GM23248 (cell line): ENCODE data around the gene NUP133. TPM values are rescaled to one million over a fixed set of nuclear protein-coding genes. Genes with fewer than 3 reads are reported as not detected.

Experiments used
- DNase-seq: peaks from one replicate; pipeline ENCODE4 v3.0.0-alpha.2; 2015
- H2AFZ ChIP-seq: fragments of 200-600 bp; sonication (generic); 2 replicates; pipeline ENCODE4 v1.6.1; 2016; ENCODE audit warnings: antibody characterized with exemption
- H3F3A ChIP-seq: fragments of 200-600 bp; sonication (generic); 2 replicates; pipeline ENCODE4 v1.6.1; 2016; ENCODE audit warnings: mild to moderate bottlenecking, antibody characterized with exemption, mixed run types; ENCODE audit not compliant: insufficient read depth
- H3K27ac ChIP-seq: fragments of 200-600 bp; sonication (generic); 2 replicates; pipeline ENCODE4 v1.5.1; 2016; ENCODE audit warnings: mild to moderate bottlenecking
- H3K27me3 ChIP-seq: fragments of 200-600 bp; sonication (generic); replicated peaks from 2 replicates; pipeline ENCODE4 v1.6.1; 2016; ENCODE audit warnings: mild to moderate bottlenecking; ENCODE audit not compliant: insufficient read depth
- H3K36me3 ChIP-seq: fragments of 200-600 bp; sonication (generic); 2 replicates; pipeline ENCODE4 v1.6.1; 2016; ENCODE audit warnings: low read depth, mild to moderate bottlenecking
- H3K4me1 ChIP-seq: fragments of 200-600 bp; sonication (generic); 2 replicates; pipeline ENCODE4 v1.6.1; 2016; ENCODE audit warnings: mild to moderate bottlenecking; ENCODE audit not compliant: insufficient read depth
- H3K4me2 ChIP-seq: fragments of 200-600 bp; sonication (generic); one replicate; pipeline ENCODE4 v1.6.1; 2016; ENCODE audit warnings: mild to moderate bottlenecking; ENCODE audit not compliant: unreplicated experiment
- H3K4me3 ChIP-seq: fragments of 200-600 bp; sonication (generic); 2 replicates; pipeline ENCODE4 v1.5.1; 2016; ENCODE audit warnings: mild to moderate bottlenecking
- H3K79me2 ChIP-seq: fragments of 200-600 bp; sonication (generic); 2 replicates; pipeline ENCODE4 v1.6.1; 2016; ENCODE audit warnings: mild to moderate bottlenecking; ENCODE audit not compliant: insufficient read depth
- H3K9ac ChIP-seq: fragments of 200-600 bp; sonication (generic); 2 replicates; pipeline ENCODE4 v1.6.1; 2016; ENCODE audit warnings: mild to moderate bottlenecking
- H3K9me2 ChIP-seq: fragments of 200-600 bp; sonication (generic); 2 replicates; pipeline ENCODE4 v1.6.1; 2016; ENCODE audit warnings: mixed run types, mild to moderate bottlenecking, moderate library complexity; ENCODE audit not compliant: insufficient read depth
- H3K9me3 ChIP-seq: fragments of 200-600 bp; sonication (generic); one replicate; pipeline ENCODE4 v1.6.1; 2017; ENCODE audit warnings: low read depth
- H4K20me1 ChIP-seq: fragments of 200-600 bp; sonication (generic); 2 replicates; pipeline ENCODE4 v1.6.0; 2016; ENCODE audit not compliant: insufficient read depth
- EZH2 ChIP-seq: fragments of 200-600 bp; sonication (generic); IDR thresholded peaks from 2 replicates; pipeline ENCODE4 v1.6.1; 2018; ENCODE audit warnings: antibody characterized with exemption, mild to moderate bottlenecking; ENCODE audit not compliant: insufficient read depth, poor library complexity, severe bottlenecking
- EZH2phosphoT487 ChIP-seq: fragments of 200-600 bp; sonication (generic); IDR thresholded peaks from 2 replicates; pipeline ENCODE4 v1.6.1; 2018; ENCODE audit warnings: antibody characterized with exemption, moderate library complexity, mild to moderate bottlenecking, low read depth; ENCODE audit not compliant: insufficient read depth
- WGBS, 2 experiments: methylation state at CpG; one replicate each; pipeline ENCODE4 v1.1.6; 2015 to 2017; ENCODE audit warnings: low lambda C conversion rate in 2 of 2, low coverage in 1 of 2; ENCODE audit errors: missing lambda C conversion rate in 2 of 2; 5-methylcytosine and 5-hydroxymethylcytosine counted together
- in situ Hi-C: fragments of 300-500 bp; cut with MboI; formaldehyde crosslinking; loops from 2 replicates; pipeline ENCODE4 v1.15.0; 2020
- polyA plus RNA-seq: library from polyadenylated mRNA; unstranded; fragments of >200 nt; fragmentation: Nextera tagmentation; extraction: Ambion mirVana; gene quantifications from 2 replicates; pipeline ENCODE4 v1.2.1, GENCODE V29; 2016
- small RNA-seq: library from RNA; depleted of rRNA; stranded (forward); fragments of <200 nt; gene quantifications from one replicate; pipeline ENCODE3, GENCODE V24; 2014; ENCODE audit warnings: low read depth, low replicate concordance
- total RNA-seq: library from RNA; depleted of rRNA; stranded (reverse); fragments of >200 nt; shearing (Covaris generic); gene quantifications from 2 replicates; pipeline ENCODE4 v1.2.3, GENCODE V29; 2014; rRNA removed

The NUP133 gene
- total and polyA plus RNA-seq, 2 experiments from 2014 or later = 16.7 to 29.1 TPM

DNA sequence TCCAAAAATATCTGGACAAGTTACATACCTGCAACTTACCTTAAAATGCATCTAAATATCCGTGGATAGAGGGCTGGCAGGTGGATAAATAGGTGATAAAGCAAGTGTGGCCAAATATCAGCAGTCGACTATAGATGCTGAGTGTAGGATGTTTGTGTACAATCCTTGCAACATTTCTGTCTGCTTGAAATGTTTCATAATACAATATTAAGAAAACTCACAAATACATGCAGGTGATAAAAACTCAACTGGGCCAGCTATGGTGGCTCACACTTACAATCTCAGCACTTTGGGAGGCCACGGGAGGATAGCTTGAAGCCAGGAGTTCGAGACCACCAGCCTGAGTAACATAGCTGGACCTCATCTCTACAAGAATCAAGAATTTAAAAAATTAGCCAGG lies 115.2 kb downstream of the NUP133 start:
- Histone ChIP-seq H3K9me3 (no peaks in the 10 kb centered on the region), H3K27ac (no peak overlapping the region), H3K9me2 (no peaks in the 10 kb centered on the region), H3K9ac (no peak overlapping the region), H3F3A (peaks cover 13% of the 10 kb centered on the region; the same call in 1 of the 2 replicates), H3K36me3 (no peaks in the 10 kb centered on the region), H3K27me3 (peaks cover 14% of the 10 kb centered on the region; the same call in 1 of the 2 replicates), H3K4me1 (peaks cover 8% of the 10 kb centered on the region), H4K20me1 (no peaks in the 10 kb centered on the region), H3K4me3 (no peak overlapping the region), H3K79me2 (no peaks in the 10 kb centered on the region), H2AFZ (no peak overlapping the region), H3K4me2 (no peak overlapping the region)
- WGBS, 2 experiments = 56 to 59% methylated on average over 4 of the region's 4 CpGs
- DNase-seq = no peak
- TF ChIP-seq EZH2phosphoT487 (no peak), EZH2 (no peak)
- in situ Hi-C loops = no loop called here

Small RNA genes within 50 kb of the gene (small RNA-seq; reads per million reads assigned to genes)
- gene RN7SKP276 (not detected), gene RNA5SP78 (not detected), gene RNU4-21P (not detected)

Other genes starting within 250 kb of the NUP133 start
- 36.7 and 43.4 TPM in 2 replicates for gene RAB4A, start 237.2 kb downstream of the NUP133 start, total RNA-seq
- 47.2 and 52.9 TPM in 2 replicates for gene RAB4A, start 237.2 kb downstream of the NUP133 start, polyA plus RNA-seq
- gene CCSAP, start 165.3 kb downstream of the NUP133 start, total RNA-seq = 7.8 and 9.0 TPM in 2 replicates
- 3.4 and 3.5 TPM in 2 replicates for gene CCSAP, start 165.3 kb downstream of the NUP133 start, polyA plus RNA-seq
- 0.22 TPM in 1 of 2 replicates, not detected in the other for gene ACTA1, start 74.2 kb downstream of the NUP133 start, total RNA-seq
- not detected in 2 replicates for gene ACTA1, start 74.2 kb downstream of the NUP133 start, polyA plus RNA-seq
- 19.0 and 25.2 TPM in 2 replicates for gene ABCB10, start 50.4 kb upstream of the NUP133 start, total RNA-seq
- gene ABCB10, start 50.4 kb upstream of the NUP133 start, polyA plus RNA-seq = 7.4 and 7.6 TPM in 2 replicates
- gene TAF5L, start 117.8 kb upstream of the NUP133 start, total RNA-seq = 13.2 and 24.2 TPM in 2 replicates
- 2.6 and 3.0 TPM in 2 replicates for gene TAF5L, start 117.8 kb upstream of the NUP133 start, polyA plus RNA-seq
- gene URB2, start 117.9 kb upstream of the NUP133 start, total RNA-seq = 6.3 and 7.6 TPM in 2 replicates
- gene URB2, start 117.9 kb upstream of the NUP133 start, polyA plus RNA-seq = 3.3 and 3.5 TPM in 2 replicates